K562 (cell line): ENCODE measurements around the gene CCT5. TPM values are rescaled to one million over a fixed set of nuclear protein-coding genes. Genes with fewer than 3 reads are reported as not detected.
A peak's percentile ranks its signal among the peaks of the same experiment; 100 is the strongest.

Experiments used
- ATAC-seq: fragments of 200-7000 bp; cut with Tn5 transposase; 3 replicates; pipeline ENCODE4 v1.9.1; 2020; ENCODE audit warnings: moderate library complexity
- BruUV-seq: library from RNA; stranded (reverse); fragments of 400-500 nt; replicated peaks from 2 replicates; lab custom pipeline; 2021; lab: Mats Ljungman, UMichigan
- CTCF ChIA-PET: fragments of 300-600 bp; formaldehyde crosslinking; extraction: SDS; loops from one replicate; lab custom pipeline; 2021; ENCODE audit warnings: low intra/inter-chr PET ratio; lab: Yijun Ruan, JAX
- POLR2A ChIA-PET: fragments of 300-600, 350-650 bp; sonication (Branson Sonifier 250); formaldehyde crosslinking; extraction: SDS; loops from one replicate; lab custom pipeline; 2021; ENCODE audit warnings: antibody characterized with exemption, inconsistent platforms; lab: Yijun Ruan, JAX
- DNase-seq, 4 experiments: peaks; one replicate each; pipeline versions ENCODE4 v3.0.0 to v3.0.0-alpha.2; 2011 to 2018; ENCODE audit warnings: low spot score in 3 of 4, mixed read lengths in 3 of 4; ENCODE audit errors: extremely low read depth in 1 of 4
- FAIRE-seq: peaks from 2 replicates; lab custom pipeline; 2011; peaks lifted over from hg19 to GRCh38; lab: Jason Lieb, UNC
- H2AFZ ChIP-seq: 2 replicates; pipeline ENCODE4 v1.6.0; 2011; ENCODE audit warnings: low read depth, low read length, control low read depth, inconsistent platforms
- H3K27ac ChIP-seq: fragments of 200-600 bp; 3 replicates; pipeline ENCODE4 v1.8.0; 2011; ENCODE audit warnings: low read depth, mild to moderate bottlenecking, control low read depth, inconsistent platforms, low read length, moderate library complexity, mixed read lengths; ENCODE audit errors: extremely low read depth
- H3K27me3 ChIP-seq, 2 experiments: fragments of 300-600 bp in 1 of 2; 2 replicates in 1 of 2; 3 replicates in 1 of 2; pipeline versions ENCODE4 v1.6.0 to v1.8.0; 2011; ENCODE audit warnings: inconsistent platforms in 2 of 2, low read length in 2 of 2, mild to moderate bottlenecking in 1 of 2, mixed read lengths in 1 of 2, moderate library complexity in 1 of 2; ENCODE audit not compliant: control insufficient read depth in 2 of 2, insufficient read depth in 2 of 2
- H3K36me3 ChIP-seq: fragments of 300-600 bp; 3 replicates; pipeline ENCODE4 v1.8.0; 2011; ENCODE audit warnings: mild to moderate bottlenecking, low read length, inconsistent platforms; ENCODE audit not compliant: control insufficient read depth, insufficient read depth
- H3K4me1 ChIP-seq, 2 experiments: fragments of 200-600 bp in 1 of 2; replicated peaks in 1 of 2; 2 replicates in 1 of 2; 3 replicates in 1 of 2; pipeline versions ENCODE4 v1.5.1 to v1.8.0; 2011; ENCODE audit warnings: inconsistent platforms in 2 of 2, low read length in 2 of 2, mild to moderate bottlenecking in 1 of 2, mixed read lengths in 1 of 2, moderate library complexity in 1 of 2; ENCODE audit not compliant: control insufficient read depth in 2 of 2, insufficient read depth in 2 of 2
- H3K4me2 ChIP-seq: 2 replicates; pipeline ENCODE4 v1.6.1; 2011; ENCODE audit warnings: low read length, control low read depth, inconsistent platforms, mixed read lengths; ENCODE audit not compliant: insufficient read depth
- H3K4me3 ChIP-seq: fragments of 200-600 bp; sonication (generic), shearing (Covaris generic); 2 replicates; pipeline ENCODE4 v1.5.1; 2016; ENCODE audit warnings: control low read depth, inconsistent platforms
- H3K79me2 ChIP-seq: fragments of 200-600 bp; 3 replicates; pipeline ENCODE4 v1.8.0; 2011; ENCODE audit warnings: low read length, inconsistent platforms; ENCODE audit not compliant: control insufficient read depth, insufficient read depth
- H3K9ac ChIP-seq, 2 experiments: 2 replicates each; pipeline versions ENCODE4 v1.6.0 to v1.6.1; 2011; ENCODE audit warnings: low read depth in 2 of 2, low read length in 2 of 2, control low read depth in 1 of 2, inconsistent platforms in 1 of 2, mild to moderate bottlenecking in 1 of 2, mixed read lengths in 1 of 2; ENCODE audit not compliant: insufficient read depth in 1 of 2
- H3K9me1 ChIP-seq: one replicate; pipeline ENCODE4 v1.6.0; 2011; ENCODE audit warnings: inconsistent platforms, mild to moderate bottlenecking, low read length, moderate library complexity; ENCODE audit not compliant: control insufficient read depth, insufficient read depth
- H3K9me3 ChIP-seq: replicated peaks from 2 replicates; pipeline ENCODE4 v1.5.1; 2011; ENCODE audit warnings: low read depth, low read length, inconsistent platforms; ENCODE audit not compliant: control insufficient read depth, insufficient read depth
- H4K20me1 ChIP-seq: replicated peaks from 2 replicates; pipeline ENCODE4 v1.6.1; 2011; ENCODE audit warnings: low read length, inconsistent platforms, mixed read lengths; ENCODE audit not compliant: control insufficient read depth, insufficient read depth
- CTCF ChIP-seq, 3 experiments: IDR thresholded peaks in 2 of 3; conservative IDR thresholded peaks in 1 of 3; 2 replicates each; pipeline ENCODE4 v1.5.1; 2011 to 2012; ENCODE audit warnings: low read length in 3 of 3, mild to moderate bottlenecking in 3 of 3, control low read depth in 2 of 3, improper control_type of control experiment in 1 of 3, inconsistent platforms in 1 of 3, low read depth in 1 of 3, mixed read lengths in 1 of 3, moderate library complexity in 1 of 3; ENCODE audit not compliant: insufficient read depth in 2 of 3
- POLR2A ChIP-seq: fragments of 450-650 bp; conservative IDR thresholded peaks from 2 replicates; pipeline ENCODE4 v1.6.1; 2016
- RAD21 ChIP-seq, 2 experiments: fragments of 250-450 bp in 1 of 2; fragments of 450-650 bp in 1 of 2; sonication (Bioruptor Pico) in 1 of 2; formaldehyde crosslinking in 1 of 2; IDR thresholded peaks in 1 of 2; conservative IDR thresholded peaks in 1 of 2; 2 replicates each; pipeline versions ENCODE4 v1.4.0 to v1.8.0; 2020 to 2022; ENCODE audit warnings: mild to moderate bottlenecking in 2 of 2, moderate library complexity in 1 of 2
- ZNF124 ChIP-seq: sonication (generic); formaldehyde crosslinking; IDR thresholded peaks from 2 replicates; pipeline ENCODE4 v1.8.1; 2022; ENCODE audit warnings: missing genetic modification reagents
- WGBS: fragments of 100-300 bp; shearing (Covaris generic); methylation state at CpG from one replicate; pipeline ENCODE4 v1.1.6; 2016; ENCODE audit warnings: low coverage, mixed read lengths; ENCODE audit not compliant: insufficient coverage; ENCODE audit errors: missing lambda C conversion rate; 5-methylcytosine and 5-hydroxymethylcytosine counted together
- in situ Hi-C: fragments of 300-500 bp; cut with MboI; formaldehyde crosslinking; loops from 4 replicates; pipeline ENCODE4 v1.15.0; 2018; ENCODE audit warnings: inconsistent platforms, mixed read lengths
- intact Hi-C: fragments of 100-400 bp; cut with micrococcal nuclease; formaldehyde crosslinking; loops from 2 replicates; pipeline ENCODE4 v1.14.2; 2022
- polyA plus RNA-seq, 8 experiments: library from polyadenylated mRNA; depleted of rRNA in 4 of 8; stranded (reverse) in 5 of 8; unstranded in 3 of 8; fragments of >200 nt; fragmentation: Nextera tagmentation in 2 of 8; fragmentation: Illumina TruSeq in 1 of 8; extraction: Ambion mirVana in 2 of 8; extraction: Trizol in 1 of 8; gene quantifications; 2 replicates each; pipeline versions ENCODE4 v1.2.1 to v1.2.3, GENCODE V29; 2011 to 2014; ENCODE audit warnings: inconsistent platforms in 1 of 8, missing spikeins in 1 of 8
- total RNA-seq, 7 experiments: library from RNA; depleted of rRNA in 6 of 7; stranded (reverse); fragments of >200 nt in 6 of 7; fragmentation: Illumina TruSeq in 2 of 7; extraction: Trizol in 2 of 7; gene quantifications; 2 replicates each; pipeline versions ENCODE4 v1.2.1 to v1.2.3, GENCODE V29; 2011 to 2021; ENCODE audit warnings: low replicate concordance in 1 of 7

The CCT5 gene
- total and polyA plus RNA-seq, 9 of the 15 experiments (the other 6 are each of a cell fraction or from before 2014, with no cell fraction given), result 782 to 1,606 (median 1,153) TPM

GRCh38 chr5:10266839-10267238 is 16.8 kb downstream of the CCT5 start:
- Histone ChIP-seq H3K36me3 (peaks cover 46% of the 10 kb centered on the region), H3K4me3 (no peak overlapping the region), H3K79me2 (no peaks in the 10 kb centered on the region), H3K9me3 (no peaks in the 10 kb centered on the region), H3K4me1 (peaks cover 0 to 11% of the 10 kb centered on the region in 2 experiments; a peak in 2 of 5 replicates), H4K20me1 (peaks cover 6% of the 10 kb centered on the region; the same call in 1 of the 2 replicates), H3K27me3 (no peaks in the 10 kb centered on the region), H3K9me1 (no peaks in the 10 kb centered on the region), H3K4me2 (no peak overlapping the region), H3K9ac (no peak overlapping the region), H3K27ac (no peak overlapping the region), H2AFZ (no peak overlapping the region)
- CTCF ChIA-PET, result interaction anchor here (0.6 kb wide), 1 partner anchor 134 kb away, joined by 3 read pairs; no protein-coding TSS in a partner anchor
- POLR2A ChIA-PET, result no interaction called here
- no TSS peak for BruUV-seq
- peak in 2 of 4 experiments; percentile 36 to 41 for DNase-seq
- TF ChIP-seq ZNF124 (CRISPR knock-in tag) (no peak), POLR2A (peak; percentile 0; the same call in 1 of the 2 replicates), CTCF (IDR thresholded peaks at IDR 0.05 in 2 of 3, conservative IDR thresholded peaks at IDR 0.05 in 1 of 3; ENCODE audit: insufficient read depth in 2 of 3, low read depth in 1 of 3, low read length in 3 of 3) (peak in 2 of 3 experiments; percentile 2 to 15; a peak in 2 of 6 replicates), RAD21 (CRISPR knock-in tag; conservative IDR thresholded peaks at IDR 0.05 in 1 of 2, IDR thresholded peaks at IDR 0.05 in 1 of 2) (peak in 1 of 2 experiments; percentile 37; a peak in 2 of 4 replicates)
- intact Hi-C loops (loop anchor here (5.0 kb wide), 1 partner anchor 170 kb away; no protein-coding TSS in a partner anchor), in situ Hi-C loops (no loop called here)
- FAIRE-seq, result no peak
- ATAC-seq, result peak; percentile 35
- 49% methylated on average over 4 of the region's 4 CpGs for WGBS
